Suprapubic skin (tissue), 4 donors: ENCODE data around the gene SLC7A10. TPM values are rescaled to one million over a fixed set of nuclear protein-coding genes. Genes with fewer than 3 reads are reported as not detected.

Experiments used
- DNase-seq, 2 donors: peaks; one replicate each; pipeline ENCODE4 v3.0.0-alpha.2; 2019; ENCODE audit warnings: low spot score in 2 of 2
- H3K27ac ChIP-seq: fragments of 200-600 bp; sonication (generic); one replicate; pipeline ENCODE4 v1.5.1; 2019
- H3K27me3 ChIP-seq: fragments of 200-600 bp; sonication (generic); one replicate; pipeline ENCODE4 v1.5.1; 2019
- H3K36me3 ChIP-seq: fragments of 200-600 bp; sonication (generic); one replicate; pipeline ENCODE4 v1.5.1; 2019
- H3K4me1 ChIP-seq: fragments of 200-600 bp; sonication (generic); one replicate; pipeline ENCODE4 v1.5.1; 2019
- H3K4me3 ChIP-seq: fragments of 200-600 bp; sonication (generic); one replicate; pipeline ENCODE4 v1.5.1; 2019; ENCODE audit warnings: mild to moderate bottlenecking
- H3K9me3 ChIP-seq: fragments of 200-600 bp; sonication (generic); one replicate; pipeline ENCODE4 v1.5.1; 2019
- CTCF ChIP-seq, 2 donors: fragments of 200-600 bp in 1 of 2; fragments of 450-650 bp in 1 of 2; sonication (generic) in 1 of 2; IDR thresholded peaks; one replicate each; pipeline ENCODE4 v1.5.1; 2016 to 2019; ENCODE audit warnings: antibody characterized with exemption in 2 of 2, mild to moderate bottlenecking in 1 of 2, moderate library complexity in 1 of 2
- EP300 ChIP-seq: sonication (generic); formaldehyde crosslinking; IDR thresholded peaks from one replicate; pipeline ENCODE4 v1.6.1; 2017; ENCODE audit warnings: antibody characterized with exemption
- POLR2A ChIP-seq, 2 donors: fragments of 450-650 bp; IDR thresholded peaks; one replicate each; pipeline ENCODE4 v1.6.1; 2017; ENCODE audit warnings: antibody characterized with exemption in 2 of 2, mild to moderate bottlenecking in 2 of 2, moderate library complexity in 2 of 2
- POLR2AphosphoS5 ChIP-seq, 3 donors: sonication (generic); formaldehyde crosslinking; IDR thresholded peaks; one replicate each; pipeline ENCODE4 v1.6.1; 2017; ENCODE audit warnings: antibody characterized with exemption in 3 of 3
- WGBS: methylation state at CpG from one replicate; pipeline ENCODE4 v1.1.5; 2018; 5-methylcytosine and 5-hydroxymethylcytosine counted together
- total RNA-seq, 4 donors: library from RNA; depleted of rRNA; stranded (reverse); fragments of >200 nt; gene quantifications; one replicate each; pipeline ENCODE4 v1.1.0, GENCODE V29; 2016

SLC7A10 gene
- total RNA-seq, 4 donors from 2014 or later: 0.38 to 0.93 TPM; not detected in 2

GRCh38 chr19:33232656-33233055 is 7.0 kb upstream of the SLC7A10 start:
- WGBS: 59% methylated on average over 11 of the region's 12 CpGs
- Histone ChIP-seq H3K4me3 (no peak overlapping the region), H3K27ac (no peak overlapping the region), H3K36me3 (no peaks in the 10 kb centered on the region), H3K9me3 (no peaks in the 10 kb centered on the region), H3K4me1 (peaks cover 4% of the 10 kb centered on the region), H3K27me3 (peaks cover 40% of the 10 kb centered on the region)
- TF ChIP-seq EP300 (no peak), POLR2A (IDR thresholded peaks at IDR 0.05) (no peak), POLR2AphosphoS5 (IDR thresholded peaks at IDR 0.05) (no peak)
- DNase-seq: no peak

GRCh38 chr19:33231511-33231910 is 5.9 kb upstream of the SLC7A10 start:
- Histone ChIP-seq H3K9me3 (no peaks in the 10 kb centered on the region), H3K27me3 (peaks cover 52% of the 10 kb centered on the region), H3K36me3 (no peaks in the 10 kb centered on the region), H3K4me3 (no peak overlapping the region), H3K4me1 (peaks cover 11% of the 10 kb centered on the region), H3K27ac (no peak overlapping the region)
- DNase-seq: no peak
- TF ChIP-seq POLR2A (IDR thresholded peaks at IDR 0.05): no peak
- TF ChIP-seq POLR2AphosphoS5 (IDR thresholded peaks at IDR 0.05): no peak
- no peak for TF ChIP-seq CTCF (IDR thresholded peaks at IDR 0.05)
- no peak for TF ChIP-seq EP300
- WGBS: 52% methylated on average over 5 of the region's 5 CpGs

- WGBS: 90% methylated on average over 5 of the region's 5 CpGs
Observed at GRCh38 chr19:33229962-33230361, 4.3 kb upstream of the SLC7A10 start.

GRCh38 chr19:33227870-33228599 is 2.4 kb upstream of the SLC7A10 start:
- no peak overlapping the region for H3K4me3 ChIP-seq
- DNase-seq: no peak
- H3K9me3 ChIP-seq: no peaks in the 10 kb centered on the region
- H3K4me1 ChIP-seq: peaks cover 21% of the 10 kb centered on the region
- H3K36me3 ChIP-seq: no peaks in the 10 kb centered on the region
- no peak for TF ChIP-seq POLR2A (IDR thresholded peaks at IDR 0.05)
- H3K27ac ChIP-seq: no peak overlapping the region
- 93% methylated on average over 1 of the region's 1 CpG for WGBS
- H3K27me3 ChIP-seq: peaks cover 63% of the 10 kb centered on the region

More at GRCh38 chr19:33229962-33230361, 4.3 kb upstream of the SLC7A10 start:
- Histone ChIP-seq H3K27ac (no peak overlapping the region), H3K4me3 (no peak overlapping the region), H3K36me3 (no peaks in the 10 kb centered on the region), H3K9me3 (no peaks in the 10 kb centered on the region), H3K27me3 (peaks cover 65% of the 10 kb centered on the region), H3K4me1 (peaks cover 21% of the 10 kb centered on the region)
- no peak for TF ChIP-seq POLR2AphosphoS5 (IDR thresholded peaks at IDR 0.05)
- TF ChIP-seq POLR2A (IDR thresholded peaks at IDR 0.05): no peak
- TF ChIP-seq EP300: no peak
- no peak for TF ChIP-seq CTCF (IDR thresholded peaks at IDR 0.05)
- DNase-seq: no peak

GRCh38 chr19:33227242-33227650 is 1.6 kb upstream of the SLC7A10 start:
- Histone ChIP-seq H3K4me1 (peaks cover 21% of the 10 kb centered on the region), H3K9me3 (no peaks in the 10 kb centered on the region), H3K36me3 (no peaks in the 10 kb centered on the region), H3K27me3 (peaks cover 67% of the 10 kb centered on the region), H3K4me3 (peak overlapping the region; percentile 43), H3K27ac (no peak overlapping the region)
- 54% methylated on average over 5 of the region's 18 CpGs for WGBS
- no peak for DNase-seq
- no peak for TF ChIP-seq POLR2A (IDR thresholded peaks at IDR 0.05)
- TF ChIP-seq CTCF (IDR thresholded peaks at IDR 0.05): no peak
- TF ChIP-seq EP300: no peak
- no peak for TF ChIP-seq POLR2AphosphoS5 (IDR thresholded peaks at IDR 0.05)

- Histone ChIP-seq H3K27ac (no peak overlapping the region), H3K4me1 (peaks cover 21% of the 10 kb centered on the region), H3K36me3 (no peaks in the 10 kb centered on the region), H3K9me3 (no peaks in the 10 kb centered on the region), H3K27me3 (peaks cover 67% of the 10 kb centered on the region), H3K4me3 (peak overlapping the region; percentile 43)
- no peak for DNase-seq
- TF ChIP-seq POLR2AphosphoS5 (IDR thresholded peaks at IDR 0.05) (no peak), POLR2A (IDR thresholded peaks at IDR 0.05) (no peak), EP300 (no peak), CTCF (IDR thresholded peaks at IDR 0.05) (no peak)
- WGBS: 3% methylated on average over 6 of the region's 66 CpGs
Observed at GRCh38 chr19:33226550-33227241, 1.0 kb upstream of the SLC7A10 start.
